ENCODE measurements around the gene TSHZ2.
"Not testable (repeated sequence)": the region's sequence is repeated elsewhere in the genome, so short reads cannot be mapped to it uniquely, and the experiment has no call there.

The TSHZ2 gene

GRCh38 chr20:53081916-53082863, 110.0 kb downstream of the TSHZ2 start:
- DNase-seq (ENCODE audit: low read depth in 2 of 3, low spot score in 2 of 3): no peak

- no peak for DNase-seq (ENCODE audit: low read depth in 2 of 3, low spot score in 2 of 3)
These were observed 111.3 kb downstream of the TSHZ2 start for GRCh38 chr20:53083411-53083810.

- DNase-seq (ENCODE audit: low read depth in 2 of 3, low spot score in 2 of 3): no peak
These were observed 112.3 kb downstream of the TSHZ2 start for GRCh38 chr20:53084408-53084997.

- DNase-seq (ENCODE audit: low read depth in 2 of 3, low spot score in 2 of 3): no peak
These were observed 113.6 kb downstream of the TSHZ2 start for GRCh38 chr20:53085720-53086119.

GRCh38 chr20:53087037-53087777, 115.0 kb downstream of the TSHZ2 start:
- DNase-seq (ENCODE audit: low read depth in 2 of 3, low spot score in 2 of 3): no peak

- no peak for DNase-seq (ENCODE audit: low read depth in 2 of 3, low spot score in 2 of 3)
These were observed 116.6 kb downstream of the TSHZ2 start for GRCh38 chr20:53088786-53089185.

GRCh38 chr20:53089851-53090250, 117.7 kb downstream of the TSHZ2 start:
- DNase-seq (ENCODE audit: low read depth in 2 of 3, low spot score in 2 of 3): not testable (repeated sequence)

GRCh38 chr20:53091789-53092188, 119.6 kb downstream of the TSHZ2 start:
- no peak for DNase-seq (ENCODE audit: low read depth in 2 of 3, low spot score in 2 of 3)

GRCh38 chr20:53092772-53093300, 120.7 kb downstream of the TSHZ2 start:
- no peak for DNase-seq (ENCODE audit: low read depth in 2 of 3, low spot score in 2 of 3)

- DNase-seq (ENCODE audit: low read depth in 2 of 3, low spot score in 2 of 3): no peak
These were observed 125.2 kb downstream of the TSHZ2 start for GRCh38 chr20:53097371-53097770.

GRCh38 chr20:53097791-53098190, 125.6 kb downstream of the TSHZ2 start:
- DNase-seq (ENCODE audit: low read depth in 2 of 3, low spot score in 2 of 3): no peak

GRCh38 chr20:53098621-53099020, 126.5 kb downstream of the TSHZ2 start:
- no peak for DNase-seq (ENCODE audit: low read depth in 2 of 3, low spot score in 2 of 3)

- no peak for DNase-seq (ENCODE audit: low read depth in 2 of 3, low spot score in 2 of 3)
These were observed 127.7 kb downstream of the TSHZ2 start for GRCh38 chr20:53099856-53100255.

- no peak for DNase-seq (ENCODE audit: low read depth in 2 of 3, low spot score in 2 of 3)
These were observed 128.3 kb downstream of the TSHZ2 start for GRCh38 chr20:53100476-53100911.

GRCh38 chr20:53101992-53102760, 130.0 kb downstream of the TSHZ2 start:
- no peak for DNase-seq (ENCODE audit: low read depth in 2 of 3, low spot score in 2 of 3)

- no peak for DNase-seq (ENCODE audit: low read depth in 2 of 3, low spot score in 2 of 3)
These were observed 131.0 kb downstream of the TSHZ2 start for GRCh38 chr20:53103124-53103523.

- DNase-seq (ENCODE audit: low read depth in 2 of 3, low spot score in 2 of 3): no peak
These were observed 132.7 kb downstream of the TSHZ2 start for GRCh38 chr20:53104884-53105283.

GRCh38 chr20:53116733-53117132, 144.6 kb downstream of the TSHZ2 start:
- no peak for DNase-seq (ENCODE audit: low read depth in 2 of 3, low spot score in 2 of 3)

GRCh38 chr20:53122853-53123252, 150.7 kb downstream of the TSHZ2 start:
- no peak for DNase-seq (ENCODE audit: low read depth in 2 of 3, low spot score in 2 of 3)

GRCh38 chr20:53124075-53124551, 152.0 kb downstream of the TSHZ2 start:
- no peak for DNase-seq (ENCODE audit: low read depth in 2 of 3, low spot score in 2 of 3)

GRCh38 chr20:53124803-53125202, 152.6 kb downstream of the TSHZ2 start:
- DNase-seq (ENCODE audit: low read depth in 2 of 3, low spot score in 2 of 3): no peak
